Effector memory CD4-positive, alpha-beta T cell (primary cell): Measurements from ENCODE around the gene BHLHA15.
A peak's percentile ranks its signal among the peaks of the same experiment; 100 is the strongest.

ENCODE experiments used
- DNase-seq, 3 donors: peaks; one replicate each; pipeline ENCODE4 v3.0.0-alpha.2; 2020
- H3K27ac ChIP-seq: 2 replicates; pipeline ENCODE4 v1.7.0; 2013; ENCODE audit warnings: mild to moderate bottlenecking, low read length, moderate library complexity; ENCODE audit not compliant: insufficient read depth, poor library complexity, severe bottlenecking
- H3K27me3 ChIP-seq: replicated peaks from 2 replicates; pipeline ENCODE4 v1.7.0; 2013; ENCODE audit warnings: mild to moderate bottlenecking, low read length; ENCODE audit not compliant: insufficient read depth, control insufficient read depth, poor library complexity, severe bottlenecking
- H3K36me3 ChIP-seq: 2 replicates; pipeline ENCODE4 v1.7.0; 2013; ENCODE audit warnings: mild to moderate bottlenecking, low read length, moderate library complexity; ENCODE audit not compliant: control insufficient read depth, insufficient read depth
- H3K4me1 ChIP-seq: 2 replicates; pipeline ENCODE4 v1.7.0; 2013; ENCODE audit warnings: low read length, mild to moderate bottlenecking; ENCODE audit not compliant: control insufficient read depth, insufficient read depth, poor library complexity, severe bottlenecking
- H3K4me3 ChIP-seq: 2 replicates; pipeline ENCODE4 v1.7.0; 2013; ENCODE audit warnings: low read length, low read depth, mild to moderate bottlenecking; ENCODE audit not compliant: insufficient read depth, poor library complexity, severe bottlenecking
- H3K9me3 ChIP-seq: 2 replicates; pipeline ENCODE4 v1.7.0; 2013; ENCODE audit warnings: mild to moderate bottlenecking, low read length, moderate library complexity; ENCODE audit not compliant: control insufficient read depth

The BHLHA15 gene

GRCh38 chr7:98242934-98243333 is 31.7 kb downstream of the BHLHA15 start:
- H3K4me3 ChIP-seq: no peak overlapping the region
- no peaks in the 10 kb centered on the region for H3K27me3 ChIP-seq
- peaks cover 3% of the 10 kb centered on the region for H3K4me1 ChIP-seq
- peaks cover 68% of the 10 kb centered on the region for H3K36me3 ChIP-seq
- H3K27ac ChIP-seq: no peak overlapping the region
- H3K9me3 ChIP-seq: no peaks in the 10 kb centered on the region
- DNase-seq: no peak

- Histone ChIP-seq H3K4me3 (no peak overlapping the region), H3K27ac (no peak overlapping the region), H3K9me3 (no peaks in the 10 kb centered on the region), H3K36me3 (peaks cover 49% of the 10 kb centered on the region), H3K27me3 (no peaks in the 10 kb centered on the region), H3K4me1 (peaks cover 14% of the 10 kb centered on the region)
- DNase-seq: no peak
Measured at GRCh38 chr7:98244871-98245270, 33.6 kb downstream of the BHLHA15 start.

GRCh38 chr7:98248156-98248555 is 36.9 kb downstream of the BHLHA15 start:
- Histone ChIP-seq H3K36me3 (peaks cover 31% of the 10 kb centered on the region), H3K9me3 (no peaks in the 10 kb centered on the region), H3K4me1 (peaks cover 36% of the 10 kb centered on the region), H3K27me3 (no peaks in the 10 kb centered on the region), H3K4me3 (no peak overlapping the region), H3K27ac (peak overlapping the region; percentile 33)
- no peak for DNase-seq

GRCh38 chr7:98249106-98249505 is 37.9 kb downstream of the BHLHA15 start:
- no peaks in the 10 kb centered on the region for H3K9me3 ChIP-seq
- H3K4me1 ChIP-seq: peaks cover 37% of the 10 kb centered on the region
- H3K4me3 ChIP-seq: peak overlapping the region; percentile 6
- H3K36me3 ChIP-seq: peaks cover 23% of the 10 kb centered on the region
- DNase-seq: no peak
- H3K27me3 ChIP-seq: no peaks in the 10 kb centered on the region
- H3K27ac ChIP-seq: peak overlapping the region; percentile 86

GRCh38 chr7:98250789-98251188 is 39.5 kb downstream of the BHLHA15 start:
- Histone ChIP-seq H3K27me3 (no peaks in the 10 kb centered on the region), H3K4me1 (peaks cover 37% of the 10 kb centered on the region), H3K4me3 (peak overlapping the region; percentile 85), H3K27ac (peak overlapping the region; percentile 86), H3K36me3 (peaks cover 7% of the 10 kb centered on the region), H3K9me3 (no peaks in the 10 kb centered on the region)
- peak in 2 of 3 donors; percentile 21 to 24 for DNase-seq

DNA sequence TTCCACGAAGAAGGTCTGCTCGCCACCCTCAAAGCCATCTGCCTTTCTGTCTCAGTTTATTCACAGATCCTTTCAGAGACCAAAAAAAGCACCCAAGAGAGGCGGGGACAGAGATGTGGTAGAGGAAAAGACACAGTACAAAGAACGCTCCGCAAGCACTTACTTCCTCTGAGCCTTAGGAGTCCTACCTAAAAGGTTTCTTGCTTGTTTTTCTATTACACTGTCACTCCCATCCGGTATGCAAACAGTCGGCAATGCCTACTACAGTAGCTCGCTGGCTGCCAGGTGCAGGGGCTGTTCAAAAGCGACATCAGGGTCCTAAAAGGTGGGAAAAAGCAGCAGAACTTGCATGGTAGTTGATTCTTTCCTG is 40.0 kb downstream of the BHLHA15 start:
- H3K9me3 ChIP-seq: no peaks in the 10 kb centered on the region
- H3K36me3 ChIP-seq: peaks cover 7% of the 10 kb centered on the region
- peak overlapping the region; percentile 86 for H3K27ac ChIP-seq
- no peaks in the 10 kb centered on the region for H3K27me3 ChIP-seq
- H3K4me3 ChIP-seq: peak overlapping the region; percentile 85
- DNase-seq: peak in 2 of 3 donors; percentile 20 to 28
- H3K4me1 ChIP-seq: peaks cover 37% of the 10 kb centered on the region

- Histone ChIP-seq H3K27ac (peak within 1 kb of the TSS; percentile 86), H3K9me3 (no peaks in the 10 kb centered on the region), H3K36me3 (peaks cover 11% of the 10 kb centered on the region), H3K4me1 (peaks cover 37% of the 10 kb centered on the region), H3K27me3 (no peaks in the 10 kb centered on the region), H3K4me3 (peak within 1 kb of the TSS; percentile 85)
- peak; percentile 75 to 87 (median 81) for DNase-seq
Measured at GRCh38 chr7:98251601-98252424, 40.6 kb downstream of the BHLHA15 start, which contains the start of gene TECPR1. TECPR1 (minus strand) TSS chr7:98252232; CDS start chr7:98246146, 6,086 bp downstream.

GRCh38 chr7:98252425-98253054 is 41.3 kb downstream of the BHLHA15 start:
- Histone ChIP-seq H3K9me3 (no peaks in the 10 kb centered on the region), H3K36me3 (peaks cover 9% of the 10 kb centered on the region), H3K27ac (peak overlapping the region; percentile 86), H3K4me1 (peaks cover 34% of the 10 kb centered on the region), H3K27me3 (no peaks in the 10 kb centered on the region), H3K4me3 (peak overlapping the region; percentile 85)
- no peak for DNase-seq

- Histone ChIP-seq H3K36me3 (peaks cover 9% of the 10 kb centered on the region), H3K27ac (no peak overlapping the region), H3K4me3 (no peak overlapping the region), H3K9me3 (no peaks in the 10 kb centered on the region), H3K27me3 (no peaks in the 10 kb centered on the region), H3K4me1 (peaks cover 27% of the 10 kb centered on the region)
- no peak for DNase-seq
Measured at GRCh38 chr7:98254516-98254915, 43.3 kb downstream of the BHLHA15 start.
